AG04450 (cell line): ENCODE data around the gene IQSEC2. TPM values are rescaled to one million over a fixed set of nuclear protein-coding genes. Genes with fewer than 3 reads are reported as not detected.

Experiments
- CTCF ChIA-PET: fragments of 300-600, 350-600 bp; formaldehyde crosslinking; extraction: SDS; loops from one replicate; lab custom pipeline; 2022; ENCODE audit warnings: antibody characterized with exemption, inconsistent platforms; lab: Charles Lee
- POLR2A ChIA-PET: fragments of 350-600 bp; formaldehyde crosslinking; extraction: SDS; loops from one replicate; lab custom pipeline; 2021; ENCODE audit warnings: antibody characterized with exemption, inconsistent platforms; lab: Yijun Ruan, JAX
- DNase-seq: peaks from one replicate; pipeline ENCODE4 v3.0.0-alpha.2; 2011; ENCODE audit warnings: low read depth, low spot score
- H3K27ac ChIP-seq: one replicate; pipeline ENCODE4 v1.5.1; 2012; ENCODE audit warnings: low read depth, low read length, control low read depth
- H3K27me3 ChIP-seq: one replicate; pipeline ENCODE4 v1.6.0; 2012; ENCODE audit warnings: low read length; ENCODE audit not compliant: control insufficient read depth, insufficient read depth
- H3K4me3 ChIP-seq: 2 replicates; pipeline ENCODE4 v1.5.1; 2011; ENCODE audit warnings: mild to moderate bottlenecking, low read depth, low read length, control low read depth
- H3K9me3 ChIP-seq: 2 replicates; pipeline ENCODE4 v1.5.1; 2012; ENCODE audit warnings: low read length; ENCODE audit not compliant: control insufficient read depth, insufficient read depth
- CTCF ChIP-seq: IDR thresholded peaks from 2 replicates; pipeline ENCODE4 v1.5.1; 2011; ENCODE audit warnings: low read depth, low read length, control low read depth, inconsistent platforms
- polyA plus RNA-seq: library from polyadenylated mRNA; depleted of rRNA; stranded (reverse); fragments of >200 nt; gene quantifications from 2 replicates; pipeline ENCODE4 v1.2.3, GENCODE V29; 2011

Gene IQSEC2
- polyA plus RNA-seq, 1 experiment, result 9.1 TPM

DNA sequence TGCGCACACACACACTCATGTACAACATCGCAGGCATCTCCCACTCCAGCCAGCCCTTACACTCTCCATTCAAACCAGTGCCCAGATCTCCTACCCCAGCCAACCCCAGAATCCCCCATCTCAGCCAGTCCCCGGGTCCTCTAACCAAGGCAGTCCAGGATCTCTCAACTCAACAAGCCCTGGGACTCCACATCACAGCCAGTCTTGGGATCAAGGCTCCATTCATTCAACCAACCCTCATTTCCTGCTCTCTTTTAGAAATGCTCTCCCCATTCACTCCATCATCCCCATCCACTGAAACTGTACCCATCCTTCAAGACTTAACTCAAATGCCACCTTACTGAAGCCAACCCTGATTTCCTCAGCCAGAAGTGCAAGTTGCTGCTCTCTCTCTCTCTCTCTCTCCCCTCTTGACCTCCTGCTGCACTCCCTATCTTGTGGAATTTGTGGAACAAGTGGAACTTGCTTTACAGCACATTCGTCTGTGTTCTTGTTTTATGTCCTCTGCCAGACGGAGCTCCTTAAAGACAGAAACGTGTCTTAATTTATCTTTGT is 40.6 kb upstream of the IQSEC2 start:
- TF ChIP-seq CTCF, result no peak
- Histone ChIP-seq H3K9me3 (no peaks in the 10 kb centered on the region), H3K27ac (no peak overlapping the region), H3K27me3 (peaks cover 13% of the 10 kb centered on the region), H3K4me3 (no peak overlapping the region)
- POLR2A ChIA-PET, result no interaction called here
- DNase-seq, result no peak
- CTCF ChIA-PET, result no interaction called here

GRCh38 chrX:53321230-53321942 is 40.0 kb upstream of the IQSEC2 start:
- no peak overlapping the region for H3K27ac ChIP-seq
- no peak for TF ChIP-seq CTCF
- DNase-seq, result no peak
- CTCF ChIA-PET, result interaction anchor here (0.8 to 5.0 kb wide), 2 partner anchors 8 to 125 kb away, joined by 3 to 44 read pairs; no protein-coding TSS in a partner anchor
- no peaks in the 10 kb centered on the region for H3K9me3 ChIP-seq
- peak overlapping the region; percentile 63 for H3K4me3 ChIP-seq
- peaks cover 11% of the 10 kb centered on the region for H3K27me3 ChIP-seq
- POLR2A ChIA-PET, result no interaction called here

DNA sequence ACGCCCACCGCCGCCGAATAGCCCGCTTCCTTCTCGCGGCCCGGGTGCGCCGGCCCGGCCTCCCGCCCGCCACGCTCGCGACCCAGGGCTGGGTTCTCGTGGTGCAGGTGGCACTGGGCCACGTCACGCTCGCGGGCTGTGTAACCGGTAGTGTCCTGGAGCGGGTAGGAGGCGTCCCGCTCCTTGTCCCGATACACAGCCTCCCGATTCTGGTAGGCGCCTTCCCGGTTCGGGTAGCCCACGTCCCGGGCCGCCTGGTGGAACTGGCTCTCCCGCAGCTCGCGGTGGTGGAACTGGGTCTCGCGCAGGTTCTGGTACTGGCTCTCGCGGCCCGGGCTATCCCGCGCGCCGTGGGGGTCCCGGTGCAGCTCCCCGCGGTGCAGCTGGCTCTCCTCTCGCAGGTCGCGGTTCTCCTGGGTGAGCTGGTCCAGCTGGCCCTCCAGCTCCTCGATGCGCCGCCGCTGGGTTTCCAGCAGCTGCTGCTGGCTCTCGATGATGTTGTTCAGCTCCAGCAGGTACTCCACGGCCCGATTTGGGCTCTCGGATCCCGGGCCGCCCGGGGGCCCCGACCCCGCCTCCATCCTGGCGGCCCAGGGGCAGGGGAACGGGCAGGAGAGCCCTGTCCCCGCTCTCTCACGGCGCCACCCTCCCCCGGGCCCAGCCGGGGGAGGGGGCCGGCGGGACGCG is 39.3 kb upstream of the IQSEC2 start:
- no peak for TF ChIP-seq CTCF
- ChIA-PET POLR2A (no interaction called here), CTCF (interaction anchor here (0.8 to 5.0 kb wide), 3 partner anchors 9 to 125 kb away, joined by 3 to 44 read pairs (median 4); partner anchors contain the start of gene IQSEC2)
- peaks cover 6% of the 10 kb centered on the region for H3K27me3 ChIP-seq
- DNase-seq, result no peak
- no peaks in the 10 kb centered on the region for H3K9me3 ChIP-seq
- H3K4me3 ChIP-seq, result peak overlapping the region; percentile 63
- H3K27ac ChIP-seq, result no peak overlapping the region

GRCh38 chrX:53319614-53320542 is 38.5 kb upstream of the IQSEC2 start:
- POLR2A ChIA-PET, result no interaction called here
- no peak for DNase-seq

More at GRCh38 chrX:53319614-53320542, 38.5 kb upstream of the IQSEC2 start:
- H3K4me3 ChIP-seq, result peak overlapping the region; percentile 63
- no peaks in the 10 kb centered on the region for H3K9me3 ChIP-seq
- TF ChIP-seq CTCF, result no peak
- H3K27ac ChIP-seq, result no peak overlapping the region
- CTCF ChIA-PET, result interaction anchor here (0.8 to 5.0 kb wide), 5 partner anchors 9 to 126 kb away, joined by 3 to 44 read pairs (median 4); partner anchors contain the start of gene IQSEC2
- peaks cover 2% of the 10 kb centered on the region for H3K27me3 ChIP-seq
